ENCODE measurements around the gene CRYBG3. TPM values are rescaled to one million over a fixed set of nuclear protein-coding genes. Genes with fewer than 3 reads are reported as not detected.
"Not testable (repeated sequence)": the region's sequence is repeated elsewhere in the genome, so short reads cannot be mapped to it uniquely, and the experiment has no call there.

Gene CRYBG3
- total and polyA plus RNA-seq, 5 donors: 9.5 to 23.4 (median 22.7) TPM

- no peaks in the 10 kb centered on the region for H3K27me3 ChIP-seq (ENCODE audit: control insufficient read depth, insufficient read depth)
- no peak overlapping the region for H3K27ac ChIP-seq (ENCODE audit: low read length)
- WGBS: 85% methylated on average over 5 of the region's 5 CpGs
- ATAC-seq: no peak
- intact Hi-C loops (cut with DNase I): loop anchor here in 1 of 4 donors (5.0 to 10.0 kb wide), 2 partner anchors 67 to 124 kb away; no protein-coding TSS in a partner anchor
- peaks cover 3% of the 10 kb centered on the region for H3K4me1 ChIP-seq (ENCODE audit: control insufficient read depth, insufficient read depth, low read length)
- DNase-seq: no peak
- no peaks in the 10 kb centered on the region for H3K9me3 ChIP-seq (ENCODE audit: control insufficient read depth, low read length)
- H3K4me3 ChIP-seq (ENCODE audit: low read length): peak overlapping the region; percentile 80
These were observed 1.0 kb upstream of the CRYBG3 start for GRCh38 chr3:97820780-97821179.

GRCh38 chr3:97821287-97821773, 481 bp upstream of the CRYBG3 start:
- under 1% methylated on average over 23 of the region's 23 CpGs for WGBS
- DNase-seq (peak in 2 of 3 donors; percentile 57 to 78), ATAC-seq (peak; percentile 21 to 39)
- Histone ChIP-seq H3K4me3 (ENCODE audit: low read length) (peak overlapping the region; percentile 80), H3K9me3 (ENCODE audit: control insufficient read depth, low read length) (no peaks in the 10 kb centered on the region), H3K27ac (ENCODE audit: low read length) (peak overlapping the region; percentile 44), H3K4me1 (ENCODE audit: control insufficient read depth, insufficient read depth, low read length) (peaks cover 3% of the 10 kb centered on the region), H3K27me3 (ENCODE audit: control insufficient read depth, insufficient read depth) (no peaks in the 10 kb centered on the region)
- intact Hi-C loops (cut with DNase I): loop anchor here in 1 of 4 donors (5.0 to 10.0 kb wide), 2 partner anchors 66 to 123 kb away; no protein-coding TSS in a partner anchor

- peak overlapping the region; percentile 80 for H3K4me3 ChIP-seq (ENCODE audit: low read length)
- ATAC-seq: peak; percentile 66 to 76
- H3K27me3 ChIP-seq (ENCODE audit: control insufficient read depth, insufficient read depth): no peaks in the 10 kb centered on the region
- peak; percentile 67 to 82 (median 81) for DNase-seq
- peaks cover 3% of the 10 kb centered on the region for H3K4me1 ChIP-seq (ENCODE audit: control insufficient read depth, insufficient read depth, low read length)
- under 1% methylated on average over 36 of the region's 36 CpGs for WGBS
- H3K27ac ChIP-seq (ENCODE audit: low read length): peak overlapping the region; percentile 82
- no peaks in the 10 kb centered on the region for H3K9me3 ChIP-seq (ENCODE audit: control insufficient read depth, low read length)
- intact Hi-C loops (cut with DNase I): loop anchor here in 1 of 4 donors (5.0 to 10.0 kb wide), 2 partner anchors 65 to 122 kb away; no protein-coding TSS in a partner anchor
These were observed 556 bp downstream of the CRYBG3 start for GRCh38 chr3:97822359-97822775.

GRCh38 chr3:97823046-97824004, 1.5 kb downstream of the CRYBG3 start:
- WGBS: 13% methylated on average over 17 of the region's 17 CpGs
- intact Hi-C loops (cut with DNase I): loop anchor here in 1 of 4 donors (5.0 to 10.0 kb wide), 2 partner anchors 64 to 121 kb away; no protein-coding TSS in a partner anchor

GRCh38 chr3:97825101-97825500, 3.3 kb downstream of the CRYBG3 start:
- Histone ChIP-seq H3K27me3 (ENCODE audit: control insufficient read depth, insufficient read depth) (no peaks in the 10 kb centered on the region), H3K4me3 (ENCODE audit: low read length) (no peak overlapping the region), H3K27ac (ENCODE audit: low read length) (no peak overlapping the region), H3K9me3 (ENCODE audit: control insufficient read depth, low read length) (no peaks in the 10 kb centered on the region), H3K4me1 (ENCODE audit: control insufficient read depth, insufficient read depth, low read length) (peaks cover 5% of the 10 kb centered on the region)
- DNase-seq (no peak), ATAC-seq (no peak)
- 65% methylated on average over 1 of the region's 1 CpG for WGBS
- intact Hi-C loops (cut with DNase I): loop anchor here in 1 of 4 donors (10.0 kb wide), 1 partner anchor 120 kb away; no protein-coding TSS in a partner anchor

More at GRCh38 chr3:97823046-97824004, 1.5 kb downstream of the CRYBG3 start:
- ATAC-seq (no peak), DNase-seq (peak; percentile 18 to 71 (median 63))
- Histone ChIP-seq H3K4me3 (ENCODE audit: low read length) (peak overlapping the region; percentile 80), H3K9me3 (ENCODE audit: control insufficient read depth, low read length) (no peaks in the 10 kb centered on the region), H3K27me3 (ENCODE audit: control insufficient read depth, insufficient read depth) (no peaks in the 10 kb centered on the region), H3K4me1 (ENCODE audit: control insufficient read depth, insufficient read depth, low read length) (peaks cover 5% of the 10 kb centered on the region), H3K27ac (ENCODE audit: low read length) (no peak overlapping the region)

- no peak for ATAC-seq
- Histone ChIP-seq H3K4me3 (ENCODE audit: low read length) (no peak overlapping the region), H3K27me3 (ENCODE audit: control insufficient read depth, insufficient read depth) (no peaks in the 10 kb centered on the region), H3K9me3 (ENCODE audit: control insufficient read depth, low read length) (no peaks in the 10 kb centered on the region), H3K4me1 (ENCODE audit: control insufficient read depth, insufficient read depth, low read length) (peaks cover 5% of the 10 kb centered on the region), H3K27ac (ENCODE audit: low read length) (no peak overlapping the region)
- DNase-seq: no peak
- WGBS: 44% methylated on average over 2 of the region's 2 CpGs
- intact Hi-C loops (cut with DNase I): loop anchor here in 1 of 4 donors (10.0 kb wide), 1 partner anchor 117 kb away; no protein-coding TSS in a partner anchor
These were observed 6.1 kb downstream of the CRYBG3 start for GRCh38 chr3:97827741-97828471.

- no peak for ATAC-seq
- 87% methylated on average over 2 of the region's 2 CpGs for WGBS
- Histone ChIP-seq H3K4me1 (ENCODE audit: control insufficient read depth, insufficient read depth, low read length) (peaks cover 8% of the 10 kb centered on the region), H3K4me3 (ENCODE audit: low read length) (no peak overlapping the region), H3K9me3 (ENCODE audit: control insufficient read depth, low read length) (no peaks in the 10 kb centered on the region), H3K27me3 (ENCODE audit: control insufficient read depth, insufficient read depth) (no peaks in the 10 kb centered on the region), H3K27ac (ENCODE audit: low read length) (no peak overlapping the region)
- no peak for DNase-seq
- intact Hi-C loops (cut with DNase I): loop anchor here in 1 of 4 donors (10.0 kb wide), 1 partner anchor 116 kb away; no protein-coding TSS in a partner anchor
These were observed 7.4 kb downstream of the CRYBG3 start for GRCh38 chr3:97829198-97829597.

- Histone ChIP-seq H3K9me3 (ENCODE audit: control insufficient read depth, low read length) (no peaks in the 10 kb centered on the region), H3K27me3 (ENCODE audit: control insufficient read depth, insufficient read depth) (no peaks in the 10 kb centered on the region), H3K27ac (ENCODE audit: low read length) (no peak overlapping the region), H3K4me3 (ENCODE audit: low read length) (no peak overlapping the region), H3K4me1 (ENCODE audit: control insufficient read depth, insufficient read depth, low read length) (peaks cover 6% of the 10 kb centered on the region)
- intact Hi-C loops (cut with DNase I): no loop called here
- ATAC-seq (no peak), DNase-seq (no peak)
- 41% methylated on average over 2 of the region's 2 CpGs for WGBS
These were observed 8.8 kb downstream of the CRYBG3 start for GRCh38 chr3:97830638-97831037.

GRCh38 chr3:97831140-97831539, 9.3 kb downstream of the CRYBG3 start:
- WGBS: 92% methylated on average over 1 of the region's 1 CpG
- H3K4me3 ChIP-seq (ENCODE audit: low read length): no peak overlapping the region
- no peaks in the 10 kb centered on the region for H3K27me3 ChIP-seq (ENCODE audit: control insufficient read depth, insufficient read depth)
- DNase-seq (no peak), ATAC-seq (no peak)
- no peak overlapping the region for H3K27ac ChIP-seq (ENCODE audit: low read length)
- H3K4me1 ChIP-seq (ENCODE audit: control insufficient read depth, insufficient read depth, low read length): peaks cover 5% of the 10 kb centered on the region
- no peaks in the 10 kb centered on the region for H3K9me3 ChIP-seq (ENCODE audit: control insufficient read depth, low read length)
- intact Hi-C loops (cut with DNase I): no loop called here

- ATAC-seq: not testable (repeated sequence)
These were observed 11.4 kb downstream of the CRYBG3 start for GRCh38 chr3:97833184-97833583.

More at GRCh38 chr3:97833184-97833583, 11.4 kb downstream of the CRYBG3 start:
- H3K27ac ChIP-seq (ENCODE audit: low read length); DNase-seq; H3K9me3 ChIP-seq (ENCODE audit: control insufficient read depth, low read length); H3K4me3 ChIP-seq (ENCODE audit: low read length); H3K4me1 ChIP-seq (ENCODE audit: control insufficient read depth, insufficient read depth, low read length); intact Hi-C loops (cut with DNase I); H3K27me3 ChIP-seq (ENCODE audit: control insufficient read depth, insufficient read depth): not testable (repeated sequence)
- WGBS: 95% methylated on average over 4 of the region's 4 CpGs
